Skeletal muscle tissue (tissue), 4 donors: Measurements from ENCODE around the gene KISS1R. TPM values are rescaled to one million over a fixed set of nuclear protein-coding genes. Genes with fewer than 3 reads are reported as not detected.

Source experiments
- H3K27ac ChIP-seq: one replicate; pipeline ENCODE4 v1.7.0; 2013; ENCODE audit warnings: mild to moderate bottlenecking, low read depth, low read length, inconsistent platforms
- H3K27me3 ChIP-seq, 3 donors: one replicate each; pipeline ENCODE4 v1.7.0; 2013; ENCODE audit warnings: low read length in 3 of 3; ENCODE audit not compliant: control insufficient read depth in 3 of 3, insufficient read depth in 3 of 3
- H3K36me3 ChIP-seq, 3 donors: one replicate each; pipeline ENCODE4 v1.7.0; 2013; ENCODE audit warnings: low read length in 3 of 3; ENCODE audit not compliant: control insufficient read depth in 3 of 3, insufficient read depth in 3 of 3
- H3K4me1 ChIP-seq, 3 donors: one replicate each; pipeline ENCODE4 v1.7.0; 2013; ENCODE audit warnings: low read length in 3 of 3, mild to moderate bottlenecking in 3 of 3; ENCODE audit not compliant: control insufficient read depth in 3 of 3, insufficient read depth in 3 of 3
- H3K4me3 ChIP-seq, 3 donors: one replicate each; pipeline ENCODE4 v1.7.0; 2013; ENCODE audit warnings: low read length in 3 of 3
- H3K9ac ChIP-seq, 3 donors: one replicate each; pipeline ENCODE4 v1.7.0; 2013; ENCODE audit warnings: low read length in 3 of 3, mild to moderate bottlenecking in 3 of 3, moderate library complexity in 2 of 3, low read depth in 1 of 3
- H3K9me3 ChIP-seq, 3 donors: one replicate each; pipeline ENCODE4 v1.7.0; 2013; ENCODE audit warnings: low read length in 3 of 3; ENCODE audit not compliant: control insufficient read depth in 3 of 3
- total RNA-seq: library from RNA; depleted of rRNA; stranded (reverse); fragments of >200 nt; gene quantifications from one replicate; pipeline ENCODE4 v1.2.3, GENCODE V29; 2014
- donor health status: Osteomylitis.

KISS1R gene
- total RNA-seq, 1 donor from 2014 or later, result not detected

GRCh38 chr19:929891-930258 lies 12.7 kb downstream of the KISS1R start:
- Histone ChIP-seq H3K4me1 (peaks cover 26 to 33% (median 29%) of the 10 kb centered on the region in 3 donors), H3K4me3 (no peak overlapping the region)

GRCh38 chr19:931860-932647 lies 14.9 kb downstream of the KISS1R start:
- no peak overlapping the region for H3K4me3 ChIP-seq
- peaks cover 0 to 1% (median 0%) of the 10 kb centered on the region in 3 donors for H3K36me3 ChIP-seq
- no peaks in the 10 kb centered on the region for H3K9me3 ChIP-seq
- peaks cover 27 to 32% (median 30%) of the 10 kb centered on the region in 3 donors for H3K4me1 ChIP-seq
- H3K27ac ChIP-seq, result no peak overlapping the region
- H3K9ac ChIP-seq, result peak overlapping the region in 1 of 3 donors; percentile 25
- peaks cover 0 to 11% (median 11%) of the 10 kb centered on the region in 3 donors for H3K27me3 ChIP-seq

More at GRCh38 chr19:929891-930258, 12.7 kb downstream of the KISS1R start:
- no peak overlapping the region for H3K27ac ChIP-seq
- peaks cover 0 to 11% (median 11%) of the 10 kb centered on the region in 3 donors for H3K27me3 ChIP-seq
- H3K9ac ChIP-seq, result no peak overlapping the region
- no peaks in the 10 kb centered on the region for H3K9me3 ChIP-seq
- H3K36me3 ChIP-seq, result peaks cover 0 to 1% (median 0%) of the 10 kb centered on the region in 3 donors

GRCh38 chr19:932648-933552 lies 15.8 kb downstream of the KISS1R start:
- Histone ChIP-seq H3K9ac (peak overlapping the region in 1 of 3 donors; percentile 45), H3K4me3 (no peak overlapping the region), H3K4me1 (peaks cover 25 to 32% (median 28%) of the 10 kb centered on the region in 3 donors), H3K27me3 (peaks cover 0 to 11% (median 11%) of the 10 kb centered on the region in 3 donors), H3K36me3 (peaks cover 0 to 1% (median 0%) of the 10 kb centered on the region in 3 donors), H3K9me3 (no peaks in the 10 kb centered on the region), H3K27ac (peak overlapping the region; percentile 36)

- Histone ChIP-seq H3K27ac (peak overlapping the region; percentile 36), H3K9me3 (no peaks in the 10 kb centered on the region), H3K4me1 (peaks cover 25 to 32% (median 28%) of the 10 kb centered on the region in 3 donors), H3K4me3 (no peak overlapping the region), H3K36me3 (peaks cover 0 to 1% (median 0%) of the 10 kb centered on the region in 3 donors), H3K9ac (peak overlapping the region in 1 of 3 donors; percentile 45), H3K27me3 (peaks cover 0 to 11% (median 11%) of the 10 kb centered on the region in 3 donors)
Measured at GRCh38 chr19:933553-933882, 16.4 kb downstream of the KISS1R start.

- H3K9me3 ChIP-seq, result no peaks in the 10 kb centered on the region
- peak overlapping the region; percentile 54 for H3K27ac ChIP-seq
- peaks cover 0 to 1% (median 0%) of the 10 kb centered on the region in 3 donors for H3K36me3 ChIP-seq
- peaks cover 25 to 32% (median 28%) of the 10 kb centered on the region in 3 donors for H3K4me1 ChIP-seq
- peaks cover 0 to 11% (median 11%) of the 10 kb centered on the region in 3 donors for H3K27me3 ChIP-seq
- H3K9ac ChIP-seq, result peak overlapping the region in 1 of 3 donors; percentile 50
- peak overlapping the region in 1 of 3 donors; percentile 13 for H3K4me3 ChIP-seq
Measured at GRCh38 chr19:934197-934840, 17.2 kb downstream of the KISS1R start.

- peak overlapping the region in 1 of 3 donors; percentile 50 for H3K9ac ChIP-seq
- H3K27ac ChIP-seq, result peak overlapping the region; percentile 54
- H3K9me3 ChIP-seq, result no peaks in the 10 kb centered on the region
- peaks cover 0 to 1% (median 0%) of the 10 kb centered on the region in 3 donors for H3K36me3 ChIP-seq
- peaks cover 0 to 11% (median 11%) of the 10 kb centered on the region in 3 donors for H3K27me3 ChIP-seq
- no peak overlapping the region for H3K4me3 ChIP-seq
- peaks cover 25 to 32% (median 28%) of the 10 kb centered on the region in 3 donors for H3K4me1 ChIP-seq
Measured at GRCh38 chr19:934865-935479, 17.8 kb downstream of the KISS1R start.

- no peak overlapping the region for H3K4me3 ChIP-seq
- H3K9ac ChIP-seq, result no peak overlapping the region
- H3K27ac ChIP-seq, result no peak overlapping the region
- H3K27me3 ChIP-seq, result peaks cover 0 to 15% (median 12%) of the 10 kb centered on the region in 3 donors
- H3K36me3 ChIP-seq, result no peaks in the 10 kb centered on the region
- no peaks in the 10 kb centered on the region for H3K9me3 ChIP-seq
- peaks cover 25 to 39% (median 34%) of the 10 kb centered on the region in 3 donors for H3K4me1 ChIP-seq
Measured at GRCh38 chr19:936175-936546, 19.0 kb downstream of the KISS1R start.

GRCh38 chr19:937259-937694 lies 20.1 kb downstream of the KISS1R start:
- Histone ChIP-seq H3K36me3 (no peaks in the 10 kb centered on the region), H3K4me3 (no peak overlapping the region), H3K9me3 (no peaks in the 10 kb centered on the region), H3K27ac (no peak overlapping the region), H3K27me3 (peaks cover 0 to 24% (median 9%) of the 10 kb centered on the region in 3 donors), H3K4me1 (peaks cover 28 to 47% (median 35%) of the 10 kb centered on the region in 3 donors), H3K9ac (no peak overlapping the region)
